ENCODE results near the gene TMEM238.

Gene TMEM238

GRCh38 chr19:55350620-55351315 lies 33.3 kb downstream of the TMEM238 start:
- peak overlapping the region in 1 of 2 donors; percentile 4 for H3K4me3 Mint-ChIP-seq
- peaks cover 41 to 52% of the 10 kb centered on the region in 2 donors for H3K27me3 Mint-ChIP-seq

GRCh38 chr19:55348317-55349034 lies 35.6 kb downstream of the TMEM238 start:
- Mint-ChIP-seq H3K27ac (no peak overlapping the region), H3K27me3 (peaks cover 25 to 32% of the 10 kb centered on the region in 2 donors), H3K36me3 (peaks cover 16 to 23% of the 10 kb centered on the region in 2 donors), H3K4me3 (no peak overlapping the region), H3K9me3 (no peaks in the 10 kb centered on the region), H3K4me1 (peaks cover 10 to 18% of the 10 kb centered on the region in 2 donors)
- no peak for ATAC-seq (replicated peaks)
- DNase-seq: no peak

More at GRCh38 chr19:55350620-55351315, 33.3 kb downstream of the TMEM238 start:
- no peak for DNase-seq
- no peaks in the 10 kb centered on the region for H3K9me3 Mint-ChIP-seq
- no peak for ATAC-seq (replicated peaks)
- peaks cover 14 to 27% of the 10 kb centered on the region in 2 donors for H3K4me1 Mint-ChIP-seq
- peaks cover 3 to 5% of the 10 kb centered on the region in 2 donors for H3K36me3 Mint-ChIP-seq
- no peak overlapping the region for H3K27ac Mint-ChIP-seq

GRCh38 chr19:55347442-55348009 lies 36.6 kb downstream of the TMEM238 start:
- Mint-ChIP-seq H3K36me3 (peaks cover 21 to 33% of the 10 kb centered on the region in 2 donors), H3K4me3 (no peak overlapping the region), H3K27me3 (peaks cover 16 to 23% of the 10 kb centered on the region in 2 donors), H3K4me1 (peaks cover under 1 to 9% of the 10 kb centered on the region in 2 donors), H3K9me3 (no peaks in the 10 kb centered on the region), H3K27ac (no peak overlapping the region)
- ATAC-seq (replicated peaks) (no peak), DNase-seq (no peak)

GRCh38 chr19:55346725-55347441 lies 37.2 kb downstream of the TMEM238 start:
- Mint-ChIP-seq H3K27me3 (peaks cover 9 to 16% of the 10 kb centered on the region in 2 donors), H3K36me3 (peaks cover 21 to 36% of the 10 kb centered on the region in 2 donors), H3K9me3 (no peaks in the 10 kb centered on the region), H3K4me1 (peaks cover 0 to 5% of the 10 kb centered on the region in 2 donors), H3K27ac (no peak overlapping the region), H3K4me3 (no peak overlapping the region)
- ATAC-seq (replicated peaks) (no peak), DNase-seq (no peak)

GRCh38 chr19:55345818-55346724 lies 38.0 kb downstream of the TMEM238 start:
- ATAC-seq (replicated peaks) (no peak), DNase-seq (no peak)
- no peak overlapping the region for H3K27ac Mint-ChIP-seq
- no peak overlapping the region for H3K4me3 Mint-ChIP-seq
- peaks cover 3 to 7% of the 10 kb centered on the region in 2 donors for H3K4me1 Mint-ChIP-seq
- H3K36me3 Mint-ChIP-seq: peaks cover 24 to 40% of the 10 kb centered on the region in 2 donors
- no peaks in the 10 kb centered on the region for H3K9me3 Mint-ChIP-seq
- H3K27me3 Mint-ChIP-seq: peaks cover 1 to 15% of the 10 kb centered on the region in 2 donors

GRCh38 chr19:55345101-55345817 lies 38.8 kb downstream of the TMEM238 start:
- ATAC-seq (replicated peaks) (no peak), DNase-seq (no peak)
- Mint-ChIP-seq H3K36me3 (peaks cover 24 to 40% of the 10 kb centered on the region in 2 donors), H3K27me3 (peaks cover 5 to 13% of the 10 kb centered on the region in 2 donors), H3K9me3 (no peaks in the 10 kb centered on the region), H3K4me1 (peaks cover 9 to 15% of the 10 kb centered on the region in 2 donors), H3K4me3 (no peak overlapping the region), H3K27ac (no peak overlapping the region)

GRCh38 chr19:55344444-55344843 lies 39.6 kb downstream of the TMEM238 start:
- no peak overlapping the region for H3K27ac Mint-ChIP-seq
- H3K4me1 Mint-ChIP-seq: peaks cover 11 to 17% of the 10 kb centered on the region in 2 donors
- no peaks in the 10 kb centered on the region for H3K9me3 Mint-ChIP-seq
- ATAC-seq (replicated peaks) (no peak), DNase-seq (no peak)
- no peak overlapping the region for H3K4me3 Mint-ChIP-seq
- H3K27me3 Mint-ChIP-seq: peaks cover 5 to 13% of the 10 kb centered on the region in 2 donors
- peaks cover 24 to 40% of the 10 kb centered on the region in 2 donors for H3K36me3 Mint-ChIP-seq

- Mint-ChIP-seq H3K4me3 (peak overlapping the region in 1 of 2 donors; percentile 64), H3K36me3 (peaks cover 21 to 35% of the 10 kb centered on the region in 2 donors), H3K9me3 (no peaks in the 10 kb centered on the region), H3K4me1 (peaks cover 16 to 26% of the 10 kb centered on the region in 2 donors), H3K27ac (no peak overlapping the region), H3K27me3 (peaks cover 14 to 17% of the 10 kb centered on the region in 2 donors)
- ATAC-seq (replicated peaks): no peak
- DNase-seq: no peak
These were observed 42.2 kb downstream of the TMEM238 start for GRCh38 chr19:55341595-55342531.

GRCh38 chr19:55341171-55341588 lies 42.9 kb downstream of the TMEM238 start:
- H3K4me3 Mint-ChIP-seq: peak overlapping the region; percentile 90 to 94
- no peaks in the 10 kb centered on the region for H3K9me3 Mint-ChIP-seq
- peak overlapping the region; percentile 91 for H3K27ac Mint-ChIP-seq
- DNase-seq (no peak), ATAC-seq (replicated peaks) (no peak)
- H3K27me3 Mint-ChIP-seq: peaks cover 17 to 24% of the 10 kb centered on the region in 2 donors
- peaks cover 16 to 26% of the 10 kb centered on the region in 2 donors for H3K4me1 Mint-ChIP-seq
- peaks cover 21 to 35% of the 10 kb centered on the region in 2 donors for H3K36me3 Mint-ChIP-seq

- Mint-ChIP-seq H3K27me3 (peaks cover 19 to 25% of the 10 kb centered on the region in 2 donors), H3K9me3 (no peaks in the 10 kb centered on the region), H3K4me1 (peaks cover 16 to 26% of the 10 kb centered on the region in 2 donors), H3K27ac (peak overlapping the region; percentile 91), H3K4me3 (peak overlapping the region; percentile 90 to 94), H3K36me3 (peaks cover 21 to 35% of the 10 kb centered on the region in 2 donors)
- no peak for DNase-seq
- no peak for ATAC-seq (replicated peaks)
These were observed 43.3 kb downstream of the TMEM238 start for GRCh38 chr19:55340784-55341147.

GRCh38 chr19:55339889-55340783 lies 44.0 kb downstream of the TMEM238 start:
- Mint-ChIP-seq H3K9me3 (no peaks in the 10 kb centered on the region), H3K4me3 (peak overlapping the region; percentile 90 to 94), H3K27ac (peak overlapping the region; percentile 91), H3K27me3 (peaks cover 20 to 31% of the 10 kb centered on the region in 2 donors), H3K4me1 (peaks cover 16 to 26% of the 10 kb centered on the region in 2 donors), H3K36me3 (peaks cover 21 to 29% of the 10 kb centered on the region in 2 donors)
- ATAC-seq (replicated peaks) (no peak), DNase-seq (no peak)
